OCI-LY7 (cell line): ENCODE measurements around the gene LAMP5.

Source experiments
- CTCF ChIP-seq: fragments of 200-600 bp; sonication (generic); conservative IDR thresholded peaks from 2 replicates; pipeline ENCODE4 v1.5.1; 2014; ENCODE audit warnings: mild to moderate bottlenecking, antibody characterized with exemption, low read length, moderate library complexity, mixed read lengths
- EZH2phosphoT487 ChIP-seq: fragments of 200-600 bp; sonication (generic); IDR thresholded peaks from 2 replicates; pipeline ENCODE4 v1.6.1; 2018; ENCODE audit warnings: low read depth, borderline replicate concordance, mild to moderate bottlenecking, mixed run types, antibody characterized with exemption, low read length, moderate library complexity, mixed read lengths

- TF ChIP-seq CTCF, result no peak
- no peak for TF ChIP-seq EZH2phosphoT487
Measured at GRCh38 chr20:9574776-9575175, 60.4 kb downstream of the LAMP5 start.
